Measurements from ENCODE around the gene PLAGL2.

GRCh38 chr20:32237419-32237818 is 29.9 kb upstream of the PLAGL2 start:
- TF ChIP-seq POLR2A (IDR thresholded peaks at IDR 0.05; ENCODE audit: low read depth, low read length) (no peak), POLR2AphosphoS5 (IDR thresholded peaks at IDR 0.05; ENCODE audit: low read depth, low read length) (no peak), PAX5 (IDR thresholded peaks at IDR 0.05; ENCODE audit: insufficient read depth, low read length, severe bottlenecking) (no peak), TAF1 (IDR thresholded peaks at IDR 0.05; ENCODE audit: low read depth, low read length) (no peak)
